Measurements from ENCODE around the gene DTNB.
"Not testable (repeated sequence)": the region's sequence is repeated elsewhere in the genome, so short reads cannot be mapped to it uniquely, and the experiment has no call there.

DTNB gene

GRCh38 chr2:25620711-25621110 is 52.7 kb downstream of the DTNB start:
- no peak for DNase-seq

GRCh38 chr2:25620077-25620476 is 53.3 kb downstream of the DTNB start:
- DNase-seq = no peak

GRCh38 chr2:25619185-25619584 is 54.2 kb downstream of the DTNB start:
- no peak for DNase-seq

- peak; percentile 87 for DNase-seq
These were observed 54.7 kb downstream of the DTNB start for GRCh38 chr2:25618676-25619075.

GRCh38 chr2:25617948-25618646 is 55.3 kb downstream of the DTNB start:
- peak; percentile 94 for DNase-seq

- no peak for DNase-seq
These were observed 57.5 kb downstream of the DTNB start for GRCh38 chr2:25615920-25616319.

GRCh38 chr2:25615386-25615785 is 58.0 kb downstream of the DTNB start:
- no peak for DNase-seq

GRCh38 chr2:25614711-25615110 is 58.7 kb downstream of the DTNB start:
- DNase-seq = no peak

- no peak for DNase-seq
These were observed 64.7 kb downstream of the DTNB start for GRCh38 chr2:25608718-25609117.

GRCh38 chr2:25606892-25607291 is 66.5 kb downstream of the DTNB start:
- peak; percentile 42 for DNase-seq

GRCh38 chr2:25602333-25602723 is 71.0 kb downstream of the DTNB start:
- no peak for DNase-seq

GRCh38 chr2:25601711-25602332 is 71.6 kb downstream of the DTNB start:
- not testable (repeated sequence) for DNase-seq

GRCh38 chr2:25598911-25599310 is 74.5 kb downstream of the DTNB start:
- no peak for DNase-seq

GRCh38 chr2:25598332-25598731 is 75.0 kb downstream of the DTNB start:
- DNase-seq = no peak

GRCh38 chr2:25597881-25598280 is 75.5 kb downstream of the DTNB start:
- DNase-seq = no peak

GRCh38 chr2:25596516-25597244 is 76.7 kb downstream of the DTNB start:
- peak; percentile 53 for DNase-seq

- no peak for DNase-seq
These were observed 78.0 kb downstream of the DTNB start for GRCh38 chr2:25595393-25595792.

- DNase-seq = no peak
These were observed 78.4 kb downstream of the DTNB start for GRCh38 chr2:25594991-25595390.

- DNase-seq = no peak
These were observed 80.5 kb downstream of the DTNB start for GRCh38 chr2:25592766-25593292.

- DNase-seq = no peak
These were observed 82.4 kb downstream of the DTNB start for GRCh38 chr2:25590921-25591505.

- DNase-seq = no peak
These were observed 83.6 kb downstream of the DTNB start for GRCh38 chr2:25589676-25590205.

GRCh38 chr2:25588576-25588975 is 84.8 kb downstream of the DTNB start:
- DNase-seq = no peak

GRCh38 chr2:25587361-25587760 is 86.0 kb downstream of the DTNB start:
- peak; percentile 82 for DNase-seq
